Esophagus (tissue), 2 donors: ENCODE results near the gene TTLL7. TPM values are rescaled to one million over a fixed set of nuclear protein-coding genes. Genes with fewer than 3 reads are reported as not detected.

Experiments
- H3K27ac ChIP-seq, 2 donors: one replicate each; pipeline ENCODE4 v1.5.1; 2013; ENCODE audit warnings: low read depth in 2 of 2, mild to moderate bottlenecking in 2 of 2, inconsistent platforms in 1 of 2, low read length in 1 of 2, moderate library complexity in 1 of 2
- H3K27me3 ChIP-seq, 2 donors: one replicate each; pipeline ENCODE4 v1.6.1; 2013; ENCODE audit warnings: low read length in 2 of 2, control low read depth in 1 of 2, mild to moderate bottlenecking in 1 of 2; ENCODE audit not compliant: insufficient read depth in 2 of 2, control insufficient read depth in 1 of 2
- H3K36me3 ChIP-seq, 2 donors: one replicate each; pipeline ENCODE4 v1.6.1; 2013; ENCODE audit warnings: low read length in 1 of 2; ENCODE audit not compliant: control insufficient read depth in 2 of 2, insufficient read depth in 2 of 2
- H3K4me1 ChIP-seq, 2 donors: one replicate each; pipeline ENCODE4 v1.6.1; 2013; ENCODE audit warnings: low read length in 1 of 2; ENCODE audit not compliant: control insufficient read depth in 2 of 2, insufficient read depth in 2 of 2
- H3K4me3 ChIP-seq, 2 donors: one replicate each; pipeline ENCODE4 v1.5.1; 2013; ENCODE audit warnings: low read length in 2 of 2, mild to moderate bottlenecking in 2 of 2, low read depth in 1 of 2, moderate library complexity in 1 of 2
- H3K9me3 ChIP-seq, 2 donors: one replicate each; pipeline ENCODE4 v1.6.1; 2013; ENCODE audit warnings: mild to moderate bottlenecking in 2 of 2, low read depth in 1 of 2, low read length in 1 of 2, moderate library complexity in 1 of 2; ENCODE audit not compliant: control insufficient read depth in 2 of 2, insufficient read depth in 1 of 2
- WGBS, 2 donors: extraction: QIAGEN DNeasy Blood & Tissue Kit; methylation state at CpG; one replicate each; pipeline ENCODE4 v1.1.7; 2013; 5-methylcytosine and 5-hydroxymethylcytosine counted together
- polyA plus RNA-seq, 2 donors: library from polyadenylated mRNA; stranded (reverse); fragments of 200-250 nt; gene quantifications; one replicate each; pipeline ENCODE4 v1.2.3, GENCODE V29; 2013
- donor health status: healthy with polysubstance abuse.
- donor health status: Bipolar disorder and iron deficiency.

TTLL7 gene
- polyA plus RNA-seq, 2 donors = 1.6 to 3.6 TPM

- WGBS, 2 donors = 55 to 66% methylated on average over 2 of the region's 2 CpGs
- no peak overlapping the region for H3K4me3 ChIP-seq
Observed at GRCh38 chr1:83872515-83872914, 126.4 kb downstream of the TTLL7 start.

GRCh38 chr1:83864991-83865390 is 133.9 kb downstream of the TTLL7 start:
- Histone ChIP-seq H3K4me1 (peaks cover 0 to 4% of the 10 kb centered on the region in 2 donors), H3K4me3 (no peak overlapping the region), H3K36me3 (no peaks in the 10 kb centered on the region), H3K27ac (no peak overlapping the region), H3K9me3 (no peaks in the 10 kb centered on the region), H3K27me3 (no peaks in the 10 kb centered on the region)
- WGBS, 2 donors = 64 to 68% methylated on average over 2 of the region's 2 CpGs

More at GRCh38 chr1:83872515-83872914, 126.4 kb downstream of the TTLL7 start:
- Histone ChIP-seq H3K4me1 (no peaks in the 10 kb centered on the region), H3K9me3 (no peaks in the 10 kb centered on the region), H3K27ac (no peak overlapping the region), H3K36me3 (no peaks in the 10 kb centered on the region), H3K27me3 (no peaks in the 10 kb centered on the region)

GRCh38 chr1:83860490-83861221 is 138.3 kb downstream of the TTLL7 start:
- Histone ChIP-seq H3K27ac (peak overlapping the region in 1 of 2 donors; percentile 42), H3K27me3 (peaks cover 0 to 2% of the 10 kb centered on the region in 2 donors), H3K9me3 (no peaks in the 10 kb centered on the region), H3K36me3 (no peaks in the 10 kb centered on the region), H3K4me1 (peaks cover 0 to 4% of the 10 kb centered on the region in 2 donors), H3K4me3 (peak overlapping the region; percentile 54 to 58)
- 14 to 26% methylated on average over 54 of the region's 54 CpGs for WGBS, 2 donors

GRCh38 chr1:83857716-83858115 is 141.2 kb downstream of the TTLL7 start:
- peaks cover 0 to 4% of the 10 kb centered on the region in 2 donors for H3K4me1 ChIP-seq
- 84 to 87% methylated on average over 2 of the region's 2 CpGs for WGBS, 2 donors
- no peak overlapping the region for H3K4me3 ChIP-seq
- no peaks in the 10 kb centered on the region for H3K9me3 ChIP-seq
- H3K27ac ChIP-seq = no peak overlapping the region
- H3K36me3 ChIP-seq = no peaks in the 10 kb centered on the region
- peaks cover 0 to 2% of the 10 kb centered on the region in 2 donors for H3K27me3 ChIP-seq

DNA sequence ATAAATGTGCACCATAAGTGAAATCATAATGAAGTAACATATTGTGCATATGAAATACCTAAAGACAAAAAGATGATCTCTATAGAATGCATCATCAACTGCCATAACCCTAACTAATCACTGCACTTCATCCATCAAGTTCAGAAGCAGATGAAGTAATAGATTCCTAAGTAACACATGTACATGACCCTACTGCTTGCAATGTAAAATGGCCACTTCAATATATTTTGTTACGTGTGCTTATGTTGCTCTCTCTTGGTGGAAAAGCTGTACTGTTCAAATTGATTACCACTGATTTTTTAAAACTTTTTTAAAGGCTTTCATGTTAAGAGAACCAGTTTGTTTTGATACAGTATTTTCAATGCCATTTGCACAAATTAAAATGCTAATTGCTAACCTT is 141.8 kb downstream of the TTLL7 start:
- WGBS, 2 donors = 70 to 83% methylated on average over 1 of the region's 1 CpG
- Histone ChIP-seq H3K4me3 (no peak overlapping the region), H3K9me3 (no peaks in the 10 kb centered on the region), H3K4me1 (peaks cover 0 to 4% of the 10 kb centered on the region in 2 donors), H3K36me3 (no peaks in the 10 kb centered on the region), H3K27me3 (peaks cover 0 to 2% of the 10 kb centered on the region in 2 donors), H3K27ac (no peak overlapping the region)

DNA sequence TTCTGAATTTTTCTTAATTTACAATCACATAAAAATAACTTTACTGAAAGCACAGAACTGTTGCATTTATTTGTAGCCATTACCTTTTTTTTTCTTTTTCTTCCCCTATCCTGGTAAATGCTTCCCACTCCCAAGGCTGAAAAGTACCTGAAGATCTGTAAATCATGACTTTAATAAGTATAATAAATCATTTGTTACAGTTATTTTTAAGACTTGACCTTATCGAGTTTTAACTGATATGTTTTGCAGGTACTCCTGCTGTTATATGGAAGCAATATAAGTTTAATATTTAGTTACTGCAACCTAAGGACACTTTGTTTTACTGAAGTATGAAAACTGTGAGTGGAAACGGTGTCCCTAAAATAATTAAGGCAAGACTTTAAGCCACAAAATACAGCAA is 142.6 kb downstream of the TTLL7 start:
- no peaks in the 10 kb centered on the region for H3K36me3 ChIP-seq
- H3K27ac ChIP-seq = no peak overlapping the region
- H3K9me3 ChIP-seq = no peaks in the 10 kb centered on the region
- peaks cover 0 to 4% of the 10 kb centered on the region in 2 donors for H3K4me1 ChIP-seq
- 80 to 90% methylated on average over 2 of the region's 2 CpGs for WGBS, 2 donors
- H3K27me3 ChIP-seq = peaks cover 0 to 2% of the 10 kb centered on the region in 2 donors
- no peak overlapping the region for H3K4me3 ChIP-seq

- Histone ChIP-seq H3K27me3 (peaks cover 0 to 2% of the 10 kb centered on the region in 2 donors), H3K27ac (no peak overlapping the region), H3K4me3 (no peak overlapping the region), H3K4me1 (no peaks in the 10 kb centered on the region), H3K9me3 (no peaks in the 10 kb centered on the region), H3K36me3 (no peaks in the 10 kb centered on the region)
- 98 to 100% methylated on average over 1 of the region's 1 CpG for WGBS, 2 donors
Observed at GRCh38 chr1:83854456-83854855, 144.5 kb downstream of the TTLL7 start.

DNA sequence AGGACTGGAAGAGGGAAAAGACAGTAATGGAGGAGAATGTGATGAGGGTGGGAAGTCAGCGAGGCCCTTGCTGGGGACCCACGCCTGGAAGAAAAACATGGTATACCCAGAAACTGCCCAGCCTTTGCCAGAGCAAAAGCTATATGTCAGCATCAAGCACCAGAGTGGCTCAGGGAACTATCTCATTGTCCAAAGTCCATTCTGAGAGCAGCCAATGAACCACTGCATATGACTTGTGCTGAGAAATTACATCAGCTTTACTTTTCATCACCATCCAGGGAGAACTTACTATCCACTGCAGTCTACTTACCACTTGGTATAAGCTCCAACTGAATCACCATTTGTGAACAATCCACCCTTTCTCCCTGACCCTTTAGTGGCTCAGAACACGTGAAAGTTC is 148.1 kb downstream of the TTLL7 start:
- H3K4me3 ChIP-seq = no peak overlapping the region
- WGBS, 2 donors = 86 to 96% methylated on average over 3 of the region's 3 CpGs
- no peak overlapping the region for H3K27ac ChIP-seq
- H3K4me1 ChIP-seq = no peaks in the 10 kb centered on the region
- no peaks in the 10 kb centered on the region for H3K27me3 ChIP-seq
- no peaks in the 10 kb centered on the region for H3K9me3 ChIP-seq
- no peaks in the 10 kb centered on the region for H3K36me3 ChIP-seq

GRCh38 chr1:83849191-83850061 is 149.5 kb downstream of the TTLL7 start:
- Histone ChIP-seq H3K27ac (no peak overlapping the region), H3K36me3 (no peaks in the 10 kb centered on the region), H3K9me3 (no peaks in the 10 kb centered on the region), H3K4me1 (no peaks in the 10 kb centered on the region), H3K4me3 (no peak overlapping the region), H3K27me3 (no peaks in the 10 kb centered on the region)
- WGBS, 2 donors = 89 to 94% methylated on average over 3 of the region's 3 CpGs
